Suprapubic skin (tissue), 4 donors: ENCODE measurements around the gene BTN2A1. TPM values are rescaled to one million over a fixed set of nuclear protein-coding genes. Genes with fewer than 3 reads are reported as not detected.

Experiments used
- DNase-seq, 2 donors: peaks; one replicate each; pipeline ENCODE4 v3.0.0-alpha.2; 2019; ENCODE audit warnings: low spot score in 2 of 2
- H3K27ac ChIP-seq: fragments of 200-600 bp; sonication (generic); one replicate; pipeline ENCODE4 v1.5.1; 2019
- H3K27me3 ChIP-seq: fragments of 200-600 bp; sonication (generic); one replicate; pipeline ENCODE4 v1.5.1; 2019
- H3K36me3 ChIP-seq: fragments of 200-600 bp; sonication (generic); one replicate; pipeline ENCODE4 v1.5.1; 2019
- H3K4me1 ChIP-seq: fragments of 200-600 bp; sonication (generic); one replicate; pipeline ENCODE4 v1.5.1; 2019
- H3K4me3 ChIP-seq: fragments of 200-600 bp; sonication (generic); one replicate; pipeline ENCODE4 v1.5.1; 2019; ENCODE audit warnings: mild to moderate bottlenecking
- H3K9me3 ChIP-seq: fragments of 200-600 bp; sonication (generic); one replicate; pipeline ENCODE4 v1.5.1; 2019
- EP300 ChIP-seq: sonication (generic); formaldehyde crosslinking; IDR thresholded peaks from one replicate; pipeline ENCODE4 v1.6.1; 2017; ENCODE audit warnings: antibody characterized with exemption
- POLR2A ChIP-seq, 2 donors: fragments of 450-650 bp; IDR thresholded peaks; one replicate each; pipeline ENCODE4 v1.6.1; 2017; ENCODE audit warnings: antibody characterized with exemption in 2 of 2, mild to moderate bottlenecking in 2 of 2, moderate library complexity in 2 of 2
- POLR2AphosphoS5 ChIP-seq, 3 donors: sonication (generic); formaldehyde crosslinking; IDR thresholded peaks; one replicate each; pipeline ENCODE4 v1.6.1; 2017; ENCODE audit warnings: antibody characterized with exemption in 3 of 3
- WGBS: methylation state at CpG from one replicate; pipeline ENCODE4 v1.1.5; 2018; 5-methylcytosine and 5-hydroxymethylcytosine counted together
- total RNA-seq, 4 donors: library from RNA; depleted of rRNA; stranded (reverse); fragments of >200 nt; gene quantifications; one replicate each; pipeline ENCODE4 v1.1.0, GENCODE V29; 2016
- TF ChIP-seq, protein P1 (sequence below), 2 donors: fragments of 200-600 bp in 1 of 2; fragments of 450-650 bp in 1 of 2; sonication (generic) in 1 of 2; IDR thresholded peaks; one replicate each; pipeline ENCODE4 v1.5.1; 2016 to 2019; ENCODE audit warnings: antibody characterized with exemption in 2 of 2, mild to moderate bottlenecking in 1 of 2, moderate library complexity in 1 of 2

BTN2A1 gene
- total RNA-seq, 4 donors from 2014 or later = 9.1 to 31.9 (median 12.9) TPM

DNA sequence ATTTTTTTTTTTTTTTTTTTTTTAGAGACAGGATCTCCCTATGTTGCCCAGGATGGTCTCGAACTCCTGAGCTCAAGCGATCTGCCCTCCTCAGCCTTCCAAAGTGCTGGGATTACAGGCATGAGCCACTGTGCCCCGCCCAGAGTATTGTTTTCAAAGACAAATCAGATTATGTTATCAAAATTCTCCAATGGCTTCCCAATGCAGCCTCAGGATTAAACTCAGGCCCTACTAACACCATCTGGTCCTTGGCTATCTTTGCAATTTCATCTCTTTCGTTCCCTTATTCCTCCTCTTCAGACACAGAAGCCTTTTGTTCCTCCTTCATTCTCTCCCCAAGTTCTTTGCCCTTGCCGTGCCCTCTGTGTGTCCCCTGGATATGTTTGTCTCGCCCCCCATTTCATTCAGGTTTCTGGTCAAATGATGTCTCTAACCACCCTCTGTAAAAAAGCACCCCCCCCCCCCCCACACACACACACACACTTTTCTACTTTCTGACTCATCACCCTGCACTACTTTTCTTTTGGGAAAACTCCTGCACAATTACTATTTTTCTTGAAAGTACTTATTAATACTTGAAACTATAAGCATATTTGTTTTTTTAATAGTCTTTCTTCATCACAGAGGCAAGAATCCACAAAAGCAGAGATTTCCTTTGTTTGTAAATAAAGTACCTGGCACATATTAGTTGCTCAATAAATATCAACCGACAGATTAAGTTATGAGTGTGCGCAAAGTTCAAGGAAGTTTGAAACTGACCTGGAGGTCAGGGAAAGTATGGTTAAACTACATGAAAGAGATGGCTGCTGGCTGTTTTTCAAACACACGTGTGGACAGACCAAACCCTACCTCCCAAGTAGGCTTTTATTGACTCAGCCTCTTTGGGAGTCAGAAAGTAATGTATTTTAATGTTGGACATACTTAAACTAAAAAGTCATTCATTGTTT lies 59.0 kb downstream of the BTN2A1 start:
- Histone ChIP-seq H3K27me3 (no peaks in the 10 kb centered on the region), H3K9me3 (no peaks in the 10 kb centered on the region), H3K27ac (no peak overlapping the region), H3K4me3 (no peak overlapping the region), H3K4me1 (peaks cover 8% of the 10 kb centered on the region), H3K36me3 (no peaks in the 10 kb centered on the region)
- TF ChIP-seq POLR2A (IDR thresholded peaks at IDR 0.05) (no peak), EP300 (no peak), POLR2AphosphoS5 (IDR thresholded peaks at IDR 0.05) (no peak)
- TF ChIP-seq, protein P1, sequence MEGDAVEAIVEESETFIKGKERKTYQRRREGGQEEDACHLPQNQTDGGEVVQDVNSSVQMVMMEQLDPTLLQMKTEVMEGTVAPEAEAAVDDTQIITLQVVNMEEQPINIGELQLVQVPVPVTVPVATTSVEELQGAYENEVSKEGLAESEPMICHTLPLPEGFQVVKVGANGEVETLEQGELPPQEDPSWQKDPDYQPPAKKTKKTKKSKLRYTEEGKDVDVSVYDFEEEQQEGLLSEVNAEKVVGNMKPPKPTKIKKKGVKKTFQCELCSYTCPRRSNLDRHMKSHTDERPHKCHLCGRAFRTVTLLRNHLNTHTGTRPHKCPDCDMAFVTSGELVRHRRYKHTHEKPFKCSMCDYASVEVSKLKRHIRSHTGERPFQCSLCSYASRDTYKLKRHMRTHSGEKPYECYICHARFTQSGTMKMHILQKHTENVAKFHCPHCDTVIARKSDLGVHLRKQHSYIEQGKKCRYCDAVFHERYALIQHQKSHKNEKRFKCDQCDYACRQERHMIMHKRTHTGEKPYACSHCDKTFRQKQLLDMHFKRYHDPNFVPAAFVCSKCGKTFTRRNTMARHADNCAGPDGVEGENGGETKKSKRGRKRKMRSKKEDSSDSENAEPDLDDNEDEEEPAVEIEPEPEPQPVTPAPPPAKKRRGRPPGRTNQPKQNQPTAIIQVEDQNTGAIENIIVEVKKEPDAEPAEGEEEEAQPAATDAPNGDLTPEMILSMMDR (IDR thresholded peaks at IDR 0.05) = no peak
- WGBS = 75% methylated on average over 9 of the region's 9 CpGs
- no peak for DNase-seq

Other genes with a start within 250 kb of the BTN2A1 start
- gene BTN3A2, start 92.8 kb upstream of the BTN2A1 start, total RNA-seq = 10 to 100 TPM; 15.2 to 29.6 (median 23.7) TPM
- 10 to 100 TPM in 2 of 4 donors, 1 to 10 TPM in 2; 6.7 to 27.6 (median 11.5) TPM for gene BTN2A2, start 74.8 kb upstream of the BTN2A1 start, total RNA-seq
- 10 to 100 TPM; 11.4 to 28.1 (median 14.5) TPM for gene BTN3A1, start 55.7 kb upstream of the BTN2A1 start, total RNA-seq
- 10 to 100 TPM in 3 of 4 donors, 1 to 10 TPM in 1; 9.5 to 19.2 (median 12.2) TPM for gene BTN3A3, start 17.5 kb upstream of the BTN2A1 start, total RNA-seq
- gene BTN1A1, start 42.3 kb downstream of the BTN2A1 start, total RNA-seq = not detected
- 10 to 100 TPM; 25.2 to 48.5 (median 34.5) TPM for gene HMGN4, start 80.4 kb downstream of the BTN2A1 start, total RNA-seq
- 10 to 100 TPM; 17.4 to 30.0 (median 21.1) TPM for gene ABT1, start 139.0 kb downstream of the BTN2A1 start, total RNA-seq
- 10 to 100 TPM in 2 of 4 donors, 1 to 10 TPM in 2; 9.4 to 11.6 (median 10.1) TPM for gene ZNF322, start 201.8 kb downstream of the BTN2A1 start, total RNA-seq